H1 (cell line): Measurements from ENCODE around the gene SKIDA1. TPM values are rescaled to one million over a fixed set of nuclear protein-coding genes. Genes with fewer than 3 reads are reported as not detected.

Source experiments
- CTCF ChIA-PET: fragments of 300-600 bp; sonication (Branson Sonifier 250); formaldehyde crosslinking; loops from one replicate; lab custom pipeline; 2021; ENCODE audit not compliant: partially characterized antibody; lab: Charles Lee
- POLR2A ChIA-PET: fragments of 300-600 bp; sonication (Branson Sonifier 250); formaldehyde crosslinking; loops from one replicate; lab custom pipeline; 2021; ENCODE audit warnings: inconsistent platforms; ENCODE audit not compliant: partially characterized antibody; lab: Charles Lee
- DNase-seq, 2 experiments: peaks; one replicate each; pipeline versions ENCODE4 v3.0.0 to v3.0.0-alpha.2; 2010 to 2022; ENCODE audit warnings: low spot score in 2 of 2, low read depth in 1 of 2, mixed read lengths in 1 of 2
- FAIRE-seq: peaks from 2 replicates; lab custom pipeline; 2011; peaks lifted over from hg19 to GRCh38; lab: Jason Lieb, UNC
- H2AFZ ChIP-seq: 2 replicates; pipeline ENCODE4 v1.8.1; 2012; ENCODE audit warnings: low read length, inconsistent platforms
- H2AK5ac ChIP-seq: 2 replicates; pipeline ENCODE4 v1.6.1; 2013; ENCODE audit warnings: low read depth, low read length
- H2BK120ac ChIP-seq: replicated peaks from 2 replicates; pipeline ENCODE3; 2013; ENCODE audit warnings: low read depth, low read length, inconsistent platforms
- H2BK12ac ChIP-seq: 2 replicates; pipeline ENCODE4 v1.6.1; 2013; ENCODE audit warnings: low read depth, low read length
- H2BK15ac ChIP-seq: 2 replicates; pipeline ENCODE4 v1.6.1; 2013; ENCODE audit warnings: low read length
- H2BK20ac ChIP-seq: 2 replicates; pipeline ENCODE4 v1.6.1; 2013; ENCODE audit warnings: low read length
- H2BK5ac ChIP-seq: 2 replicates; pipeline ENCODE4 v1.6.1; 2013; ENCODE audit warnings: low read depth, low read length
- H3K14ac ChIP-seq: 2 replicates; pipeline ENCODE4 v1.6.1; 2013; ENCODE audit warnings: inconsistent platforms; ENCODE audit not compliant: insufficient read length
- H3K18ac ChIP-seq: 2 replicates; pipeline ENCODE4 v1.6.1; 2013; ENCODE audit warnings: low read length; ENCODE audit errors: extremely low read depth
- H3K23ac ChIP-seq: 2 replicates; pipeline ENCODE4 v1.6.1; 2013; ENCODE audit warnings: inconsistent platforms; ENCODE audit not compliant: insufficient read length
- H3K23me2 ChIP-seq: 2 replicates; pipeline ENCODE4 v1.6.1; 2013; ENCODE audit warnings: low read depth, low read length
- H3K27ac ChIP-seq: 2 replicates; pipeline ENCODE4 v1.6.1; 2011; ENCODE audit warnings: low read depth, low read length, inconsistent platforms
- H3K27me3 ChIP-seq, 4 experiments: replicated peaks in 1 of 4; 1 replicate in 1 of 4; 2 replicates in 3 of 4; pipeline versions ENCODE4 v1.6.1 to v1.8.1; 2011 to 2013; ENCODE audit warnings: low read length in 3 of 4, mild to moderate bottlenecking in 3 of 4, inconsistent platforms in 2 of 4, mixed read lengths in 2 of 4, moderate library complexity in 1 of 4; ENCODE audit not compliant: control insufficient read depth in 3 of 4, insufficient read depth in 3 of 4; ENCODE audit errors: extremely low read depth in 1 of 4
- H3K36me3 ChIP-seq, 4 experiments: 2 replicates each; pipeline versions ENCODE4 v1.6.1 to v1.8.1; 2011 to 2013; ENCODE audit warnings: mild to moderate bottlenecking in 4 of 4, low read length in 3 of 4, moderate library complexity in 2 of 4, control low read depth in 1 of 4, inconsistent platforms in 1 of 4; ENCODE audit not compliant: insufficient read depth in 4 of 4, control insufficient read depth in 2 of 4
- H3K4ac ChIP-seq: replicated peaks from 2 replicates; pipeline ENCODE3; 2013; ENCODE audit warnings: low read length, low read depth, mixed read lengths, inconsistent platforms; ENCODE audit not compliant: insufficient read length
- H3K4me1 ChIP-seq, 4 experiments: replicated peaks in 1 of 4; 1 replicate in 1 of 4; 2 replicates in 3 of 4; pipeline versions ENCODE4 v1.6.1 to v1.8.1; 2011 to 2013; ENCODE audit warnings: low read length in 3 of 4, inconsistent platforms in 2 of 4, mixed read lengths in 1 of 4; ENCODE audit not compliant: insufficient read depth in 4 of 4, control insufficient read depth in 3 of 4
- H3K4me2 ChIP-seq, 2 experiments: 2 replicates each; pipeline versions ENCODE4 v1.6.1 to v1.8.1; 2011 to 2013; ENCODE audit warnings: low read depth in 2 of 2, low read length in 2 of 2, control low read depth in 1 of 2, inconsistent platforms in 1 of 2, mild to moderate bottlenecking in 1 of 2; ENCODE audit not compliant: insufficient read depth in 1 of 2
- H3K4me3 ChIP-seq, 4 experiments: fragments of 200-600, 300-600 bp in 1 of 4; sonication (generic), shearing (Covaris generic), sonication (Bioruptor Twin) in 1 of 4; 2 replicates each; pipeline versions ENCODE4 v1.5.1 to v1.8.1; 2011 to 2016; ENCODE audit warnings: low read length in 4 of 4, low read depth in 3 of 4, control low read depth in 2 of 4, inconsistent platforms in 2 of 4, mild to moderate bottlenecking in 2 of 4, mixed read lengths in 1 of 4, moderate library complexity in 1 of 4; ENCODE audit not compliant: insufficient read depth in 2 of 4; ENCODE audit errors: extremely low read depth in 1 of 4
- H3K56ac ChIP-seq: replicated peaks from 2 replicates; pipeline ENCODE3; 2013; ENCODE audit warnings: low read depth, mild to moderate bottlenecking, mixed read lengths, low read length, inconsistent platforms; ENCODE audit not compliant: insufficient read length
- H3K79me1 ChIP-seq: 2 replicates; pipeline ENCODE4 v1.6.1; 2013; ENCODE audit warnings: low read depth, low read length, control low read depth
- H3K79me2 ChIP-seq, 2 experiments: 2 replicates each; pipeline versions ENCODE4 v1.6.1 to v1.8.1; 2012 to 2013; ENCODE audit warnings: low read length in 2 of 2, mild to moderate bottlenecking in 2 of 2, inconsistent platforms in 1 of 2; ENCODE audit not compliant: insufficient read depth in 2 of 2, control insufficient read depth in 1 of 2
- H3K9ac ChIP-seq, 4 experiments: replicated peaks in 1 of 4; 1 replicate in 1 of 4; 2 replicates in 3 of 4; pipeline versions ENCODE4 v1.6.1 to v1.8.1; 2011 to 2013; ENCODE audit warnings: low read depth in 3 of 4, low read length in 3 of 4, control low read depth in 2 of 4, mild to moderate bottlenecking in 2 of 4, moderate library complexity in 2 of 4, inconsistent platforms in 1 of 4; ENCODE audit errors: extremely low read depth in 1 of 4
- H3K9me3 ChIP-seq, 2 experiments: 2 replicates each; pipeline versions ENCODE4 v1.6.1 to v1.8.1; 2012 to 2013; ENCODE audit warnings: mild to moderate bottlenecking in 2 of 2, moderate library complexity in 2 of 2, control low read depth in 1 of 2, inconsistent platforms in 1 of 2, low read depth in 1 of 2, low read length in 1 of 2, mixed read lengths in 1 of 2; ENCODE audit not compliant: insufficient read depth in 2 of 2
- H4K20me1 ChIP-seq, 2 experiments: replicated peaks in 1 of 2; 2 replicates each; pipeline versions ENCODE3 to v1.8.1; 2011 to 2013; ENCODE audit warnings: inconsistent platforms in 2 of 2, low read length in 2 of 2, mild to moderate bottlenecking in 1 of 2; ENCODE audit not compliant: insufficient read depth in 2 of 2, control insufficient read depth in 1 of 2
- H4K5ac ChIP-seq: 2 replicates; pipeline ENCODE4 v1.6.1; 2013; ENCODE audit warnings: low read length, low read depth, mixed read lengths, inconsistent platforms; ENCODE audit not compliant: insufficient read length
- H4K8ac ChIP-seq: 2 replicates; pipeline ENCODE4 v1.8.0; 2013; ENCODE audit warnings: mild to moderate bottlenecking, moderate library complexity, low read length, inconsistent platforms; ENCODE audit not compliant: insufficient read depth; ENCODE audit errors: extremely low read depth
- H4K91ac ChIP-seq: replicated peaks from 2 replicates; pipeline ENCODE3; 2013; ENCODE audit warnings: low read length, mixed read lengths, inconsistent platforms; ENCODE audit not compliant: insufficient read length
- ASH2L ChIP-seq: fragments of 200-600, 300-600 bp; sonication (generic); IDR thresholded peaks from one replicate; pipeline ENCODE4 v1.7.1; 2017; ENCODE audit warnings: low read length
- E2F6 ChIP-seq: IDR thresholded peaks from 2 replicates; pipeline ENCODE4 v1.6.1; 2012; ENCODE audit warnings: inconsistent platforms
- EGR1 ChIP-seq: IDR thresholded peaks from 2 replicates; pipeline ENCODE4 v1.6.1; 2011; ENCODE audit warnings: low read depth, low read length, borderline replicate concordance
- HDAC2 ChIP-seq, 2 experiments: fragments of 300-600 bp in 1 of 2; sonication (generic) in 1 of 2; IDR thresholded peaks; 2 replicates each; pipeline ENCODE4 v1.6.1; 2011 to 2012; ENCODE audit warnings: low read depth in 2 of 2, low read length in 2 of 2, mild to moderate bottlenecking in 2 of 2, moderate library complexity in 2 of 2, borderline replicate concordance in 1 of 2, inconsistent platforms in 1 of 2
- HDAC6 ChIP-seq: IDR thresholded peaks from one replicate; pipeline ENCODE4 v1.7.1; 2012; ENCODE audit warnings: low read depth, mild to moderate bottlenecking, inconsistent platforms, low read length, moderate library complexity
- POLR2A ChIP-seq, 2 experiments: IDR thresholded peaks; 1 replicate in 1 of 2; 2 replicates in 1 of 2; pipeline ENCODE4 v1.6.1; 2011; ENCODE audit warnings: low read depth in 2 of 2, low read length in 2 of 2, mild to moderate bottlenecking in 2 of 2; ENCODE audit errors: control extremely low read depth in 1 of 2
- POLR2AphosphoS5 ChIP-seq: IDR thresholded peaks from 2 replicates; pipeline ENCODE4 v1.6.1; 2011; ENCODE audit warnings: low read depth, low read length
- SRF ChIP-seq: IDR thresholded peaks from 2 replicates; pipeline ENCODE4 v1.6.1; 2011; ENCODE audit warnings: mild to moderate bottlenecking, low read depth, low read length, moderate library complexity
- TAF1 ChIP-seq: IDR thresholded peaks from 2 replicates; pipeline ENCODE4 v1.6.1; 2011; ENCODE audit warnings: mild to moderate bottlenecking, low read depth, low read length
- TAF7 ChIP-seq: optimal IDR thresholded peaks from 2 replicates; pipeline ENCODE3; 2011; ENCODE audit warnings: low read depth, mild to moderate bottlenecking, inconsistent platforms, low read length, moderate library complexity, borderline replicate concordance
- TBP ChIP-seq: IDR thresholded peaks from 2 replicates; pipeline ENCODE4 v1.6.1; 2011; ENCODE audit warnings: low read depth, low read length, improper control_type of control experiment
- WGBS, 2 experiments: shearing (Covaris generic) in 1 of 2; methylation state at CpG; one replicate each; pipeline versions ENCODE4 v1.1.6 to v1.1.7; 2013 to 2015; ENCODE audit warnings: low lambda C conversion rate in 2 of 2, mixed read lengths in 2 of 2, inconsistent platforms in 1 of 2, low coverage in 1 of 2, missing lambda C conversion rate in 1 of 2; ENCODE audit not compliant: insufficient replicate concordance in 2 of 2, insufficient coverage in 1 of 2, insufficient read length in 1 of 2; ENCODE audit errors: extremely low coverage in 1 of 2, missing lambda C conversion rate in 1 of 2; 5-methylcytosine and 5-hydroxymethylcytosine counted together
- polyA plus RNA-seq, 7 experiments: library from polyadenylated mRNA; depleted of rRNA in 3 of 7; stranded (reverse) in 5 of 7; unstranded in 2 of 7; fragments of >200 nt in 5 of 7; fragments of 200-250 nt in 2 of 7; gene quantifications; 1 replicate in 5 of 7; 2 replicates in 1 of 7; 4 replicates in 1 of 7; pipeline versions ENCODE4 v1.2.1 to v1.2.3, GENCODE V29; 2011 to 2013; ENCODE audit warnings: missing spikeins in 2 of 7, mixed read lengths in 2 of 7
- total RNA-seq: library from RNA; stranded (reverse); fragmentation: NEBNext Ultra II Directional; extraction: Animal tissue kit (Norgen Biotek cat#: 25700); gene quantifications from 2 replicates; pipeline ENCODE4 v1.2.1, GENCODE V29; 2021

The SKIDA1 gene
- total and polyA plus RNA-seq, 2 of the 8 experiments (the other 6 are each of a cell fraction or from before 2014, with no cell fraction given): 1.5 to 8.0 TPM

- ChIA-PET POLR2A (interaction anchor here (0.5 to 17.3 kb wide), 21 partner anchors 8 to 248 kb away, joined by 3 to 352 read pairs (median 4); no protein-coding TSS in a partner anchor), CTCF (interaction anchor here (1.3 to 2.2 kb wide), 3 partner anchors 10 to 29 kb away, joined by 3 to 6 read pairs (median 4); no protein-coding TSS in a partner anchor)
- Histone ChIP-seq H3K27ac (peak overlapping the region; percentile 93), H3K36me3 (no peaks in the 10 kb centered on the region), H4K8ac (peak overlapping the region; percentile 94; the same call in 1 of the 2 replicates), H3K23ac (no peak overlapping the region), H3K4ac (peak overlapping the region; percentile 71), H3K27me3 (no peaks in the 10 kb centered on the region), H3K4me1 (peaks cover 4 to 31% (median 15%) of the 10 kb centered on the region in 4 experiments), H2BK5ac (peak overlapping the region; percentile 71; the same call in 1 of the 2 replicates), H2BK20ac (no peak overlapping the region), H2AFZ (no peak overlapping the region), H3K79me1 (no peaks in the 10 kb centered on the region), H3K4me2 (peak overlapping the region; percentile 92 to 97), H4K91ac (peak overlapping the region; percentile 58), H3K56ac (peak overlapping the region; percentile 97), H3K9ac (peak overlapping the region; percentile 75 to 94 (median 82)), H4K5ac (peak overlapping the region; percentile 85), H3K18ac (peak overlapping the region; percentile 93; the same call in 1 of the 2 replicates), H3K79me2 (peaks cover 0 to 24% of the 10 kb centered on the region in 2 experiments; a peak in 2 of 4 replicates), H3K9me3 (no peaks in the 10 kb centered on the region), H2BK12ac (no peak overlapping the region), H2BK120ac (no peak overlapping the region), H2BK15ac (no peak overlapping the region), H3K4me3 (peak overlapping the region; percentile 65 to 79 (median 72)), H3K14ac (peak overlapping the region; percentile 78), H2AK5ac (no peak overlapping the region), H3K23me2 (peaks cover 8% of the 10 kb centered on the region; the same call in 1 of the 2 replicates), H4K20me1 (no peaks in the 10 kb centered on the region)
- TF ChIP-seq TBP (no peak), HDAC6 (no peak), ASH2L (no peak), HDAC2 (IDR thresholded peaks at IDR 0.05; ENCODE audit: borderline replicate concordance in 1 of 2, low read depth in 2 of 2, low read length in 2 of 2) (no peak), SRF (no peak), TAF1 (peak; percentile 44), EGR1 (peak; percentile 60; the same call in 1 of the 2 replicates), POLR2A (IDR thresholded peaks at IDR 0.05; ENCODE audit: control extremely low read depth in 1 of 2, low read depth in 2 of 2, low read length in 2 of 2) (peak in 1 of 2 experiments; percentile 75; a peak in 2 of 3 replicates), POLR2AphosphoS5 (peak; percentile 82), E2F6 (peak; percentile 10; the same call in 1 of the 2 replicates), TAF7 (peak; percentile 47)
- FAIRE-seq (no peak), DNase-seq (peak in 1 of 2 experiments; percentile 85)
- WGBS, 2 experiments: 3% methylated on average over 25 of the region's 56 CpGs; no CpG with 5 or more reads in 1 of the 2 experiments
Observed at GRCh38 chr10:21526188-21526859, 842 bp upstream of the SKIDA1 start.
